Measurements from ENCODE around the gene DNAJC2. TPM values are rescaled to one million over a fixed set of nuclear protein-coding genes. Genes with fewer than 3 reads are reported as not detected.

Gene DNAJC2
- total RNA-seq, 4 donors from 2014 or later = 10.2 to 45.0 (median 17.8) TPM

DNA sequence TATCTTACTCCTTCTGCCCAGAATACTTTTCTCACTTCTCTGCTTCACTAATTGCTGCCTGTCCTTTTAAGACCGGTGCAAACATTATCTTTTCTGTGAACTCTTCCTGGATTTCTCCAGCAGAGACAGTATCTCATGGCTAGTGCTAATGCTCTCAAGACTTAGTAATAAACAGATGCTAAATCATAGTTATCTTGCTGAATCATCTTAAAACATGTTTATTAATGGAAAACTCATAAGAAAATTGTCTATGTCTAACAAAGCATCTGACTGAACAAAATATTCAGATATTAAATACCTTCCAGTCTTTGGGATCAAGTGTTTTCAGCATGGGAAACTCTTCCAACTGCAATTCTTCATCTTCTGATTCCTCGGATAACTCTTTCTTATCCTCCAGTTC lies 3.1 kb downstream of the DNAJC2 start:
- Histone ChIP-seq H3K36me3 (peaks cover 48% of the 10 kb centered on the region), H3K4me3 (no peak overlapping the region), H3K4me1 (peaks cover 22% of the 10 kb centered on the region), H3K9me3 (no peaks in the 10 kb centered on the region), H3K27ac (no peak overlapping the region), H3K27me3 (no peaks in the 10 kb centered on the region)
- no peak for DNase-seq (ENCODE audit: low spot score in 2 of 2)
- WGBS = 78% methylated on average over 2 of the region's 2 CpGs
- TF ChIP-seq POLR2AphosphoS5 (IDR thresholded peaks at IDR 0.05) = no peak
- TF ChIP-seq, protein P1, sequence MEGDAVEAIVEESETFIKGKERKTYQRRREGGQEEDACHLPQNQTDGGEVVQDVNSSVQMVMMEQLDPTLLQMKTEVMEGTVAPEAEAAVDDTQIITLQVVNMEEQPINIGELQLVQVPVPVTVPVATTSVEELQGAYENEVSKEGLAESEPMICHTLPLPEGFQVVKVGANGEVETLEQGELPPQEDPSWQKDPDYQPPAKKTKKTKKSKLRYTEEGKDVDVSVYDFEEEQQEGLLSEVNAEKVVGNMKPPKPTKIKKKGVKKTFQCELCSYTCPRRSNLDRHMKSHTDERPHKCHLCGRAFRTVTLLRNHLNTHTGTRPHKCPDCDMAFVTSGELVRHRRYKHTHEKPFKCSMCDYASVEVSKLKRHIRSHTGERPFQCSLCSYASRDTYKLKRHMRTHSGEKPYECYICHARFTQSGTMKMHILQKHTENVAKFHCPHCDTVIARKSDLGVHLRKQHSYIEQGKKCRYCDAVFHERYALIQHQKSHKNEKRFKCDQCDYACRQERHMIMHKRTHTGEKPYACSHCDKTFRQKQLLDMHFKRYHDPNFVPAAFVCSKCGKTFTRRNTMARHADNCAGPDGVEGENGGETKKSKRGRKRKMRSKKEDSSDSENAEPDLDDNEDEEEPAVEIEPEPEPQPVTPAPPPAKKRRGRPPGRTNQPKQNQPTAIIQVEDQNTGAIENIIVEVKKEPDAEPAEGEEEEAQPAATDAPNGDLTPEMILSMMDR (IDR thresholded peaks at IDR 0.05) = no peak
- no peak for TF ChIP-seq EP300 (IDR thresholded peaks at IDR 0.05)
- TF ChIP-seq POLR2A (IDR thresholded peaks at IDR 0.05) = no peak

DNA sequence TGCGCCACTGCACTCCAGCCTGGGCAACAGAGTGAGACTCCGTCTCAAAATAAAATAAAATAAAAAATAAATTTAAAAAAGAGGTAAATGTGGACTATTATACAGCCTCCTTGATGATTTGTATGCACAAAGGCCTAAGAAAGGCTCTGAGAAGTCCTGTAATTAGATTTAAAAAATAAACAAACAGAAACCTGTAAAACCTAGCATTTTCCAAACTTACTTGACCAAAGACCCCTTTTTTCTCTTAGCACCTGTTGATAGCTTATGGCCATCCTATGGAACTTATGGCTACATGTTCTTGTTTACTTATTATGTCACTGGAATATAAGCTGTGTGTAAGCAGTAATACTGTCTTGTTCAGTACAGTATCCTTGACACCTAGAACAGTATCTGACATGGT lies 5.7 kb downstream of the DNAJC2 start:
- Histone ChIP-seq H3K27ac (no peak overlapping the region), H3K4me3 (no peak overlapping the region), H3K9me3 (no peaks in the 10 kb centered on the region), H3K27me3 (no peaks in the 10 kb centered on the region), H3K36me3 (peaks cover 66% of the 10 kb centered on the region), H3K4me1 (peaks cover 16% of the 10 kb centered on the region)
- no peak for DNase-seq (ENCODE audit: low spot score in 2 of 2)
- TF ChIP-seq, protein P1 (IDR thresholded peaks at IDR 0.05) = no peak
- WGBS = 100% methylated on average over 2 of the region's 2 CpGs

GRCh38 chr7:103336761-103337160 lies 7.8 kb downstream of the DNAJC2 start:
- Histone ChIP-seq H3K4me3 (no peak overlapping the region), H3K27me3 (no peaks in the 10 kb centered on the region), H3K36me3 (peaks cover 72% of the 10 kb centered on the region), H3K27ac (no peak overlapping the region), H3K4me1 (no peaks in the 10 kb centered on the region), H3K9me3 (no peaks in the 10 kb centered on the region)
- TF ChIP-seq, protein P1 (IDR thresholded peaks at IDR 0.05) = no peak
- TF ChIP-seq POLR2AphosphoS5 (IDR thresholded peaks at IDR 0.05) (no peak), POLR2A (IDR thresholded peaks at IDR 0.05) (no peak), EP300 (IDR thresholded peaks at IDR 0.05) (no peak)
- WGBS = 94% methylated on average over 2 of the region's 2 CpGs
- no peak for DNase-seq (ENCODE audit: low spot score in 2 of 2)

- 90% methylated on average over 8 of the region's 8 CpGs for WGBS
- TF ChIP-seq POLR2A (IDR thresholded peaks at IDR 0.05) (no peak), EP300 (IDR thresholded peaks at IDR 0.05) (no peak), POLR2AphosphoS5 (IDR thresholded peaks at IDR 0.05) (no peak)
- TF ChIP-seq, protein P1 (IDR thresholded peaks at IDR 0.05) = no peak
- Histone ChIP-seq H3K27ac (no peak overlapping the region), H3K36me3 (peaks cover 62% of the 10 kb centered on the region), H3K27me3 (no peaks in the 10 kb centered on the region), H3K4me1 (no peaks in the 10 kb centered on the region), H3K4me3 (no peak overlapping the region), H3K9me3 (no peaks in the 10 kb centered on the region)
- no peak for DNase-seq (ENCODE audit: low spot score in 2 of 2)
Measured at GRCh38 chr7:103325744-103326143, 18.8 kb downstream of the DNAJC2 start.

DNA sequence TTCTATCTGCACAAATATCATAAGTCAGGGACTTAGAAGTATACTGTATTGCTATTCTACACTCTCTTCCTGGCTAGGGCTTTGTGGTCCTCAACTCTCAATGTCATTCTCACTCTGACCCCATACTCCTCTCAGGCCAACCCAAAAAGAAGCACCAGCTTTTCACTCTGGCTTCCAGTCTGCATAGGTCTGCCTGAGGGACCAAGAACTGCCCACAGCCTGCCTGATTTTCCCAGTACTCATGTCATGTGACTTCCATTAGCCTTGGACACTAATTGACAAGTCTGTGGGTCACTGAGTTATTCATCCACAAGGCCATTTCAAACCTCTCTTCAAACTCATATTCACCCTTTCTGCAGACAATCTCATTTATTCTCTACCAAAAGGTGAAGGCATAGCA lies 27.6 kb downstream of the DNAJC2 start:
- peaks cover 100% of the 10 kb centered on the region for H3K36me3 ChIP-seq
- no peak overlapping the region for H3K4me3 ChIP-seq
- no peaks in the 10 kb centered on the region for H3K27me3 ChIP-seq
- H3K4me1 ChIP-seq = no peaks in the 10 kb centered on the region
- DNase-seq (ENCODE audit: low spot score in 2 of 2) = no peak
- no peaks in the 10 kb centered on the region for H3K9me3 ChIP-seq
- TF ChIP-seq, protein P1 (IDR thresholded peaks at IDR 0.05) = no peak
- TF ChIP-seq POLR2AphosphoS5 (IDR thresholded peaks at IDR 0.05) = no peak
- no peak overlapping the region for H3K27ac ChIP-seq

Measured in suprapubic skin (tissue), 4 donors.